ENCODE measurements around the gene EDIL3. TPM values are rescaled to one million over a fixed set of nuclear protein-coding genes. Genes with fewer than 3 reads are reported as not detected.

EDIL3 gene
- total and polyA plus RNA-seq, 10 of the 15 experiments (the other 5 are each of a cell fraction or from before 2014, with no cell fraction given): 0.01 to 0.62 (median 0.20) TPM

DNA sequence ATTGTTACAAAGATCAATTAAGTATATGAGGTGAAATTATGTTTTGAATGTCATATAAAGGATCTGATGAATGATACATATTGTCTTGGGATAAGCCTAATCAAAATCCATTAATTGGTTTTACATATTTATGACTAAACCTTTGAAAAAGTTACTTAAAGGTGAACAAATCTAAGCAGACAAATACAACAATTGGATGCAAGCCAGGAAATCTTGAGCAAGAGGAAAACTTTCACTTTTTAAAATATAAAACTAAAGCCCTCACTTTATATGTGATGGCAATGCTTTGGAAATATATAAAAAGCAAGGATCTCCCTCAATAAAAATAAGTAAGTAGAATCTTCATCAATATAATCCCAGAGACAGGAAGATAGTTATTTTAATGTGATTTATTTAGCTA is 80.1 kb downstream of the EDIL3 start:
- H3K4me1 ChIP-seq (ENCODE audit: control insufficient read depth, insufficient read depth, low read length): no peaks in the 10 kb centered on the region
- H3K79me2 ChIP-seq (ENCODE audit: control insufficient read depth, insufficient read depth, low read length): no peaks in the 10 kb centered on the region
- CTCF ChIA-PET: no interaction called here
- DNase-seq (ENCODE audit: low read depth, low spot score): no peak
- no peak overlapping the region for H3K4me3 ChIP-seq
- intact Hi-C loops (cut with micrococcal nuclease; ENCODE audit: unreplicated experiment): no loop called here
- no peak overlapping the region for H3K9ac ChIP-seq (ENCODE audit: control insufficient read depth, insufficient read depth, low read length)
- H4K20me1 ChIP-seq (ENCODE audit: control insufficient read depth, insufficient read depth): no peaks in the 10 kb centered on the region
- no peak overlapping the region for H3K27ac ChIP-seq (ENCODE audit: control insufficient read depth, insufficient read depth)
- TF ChIP-seq, protein P1, sequence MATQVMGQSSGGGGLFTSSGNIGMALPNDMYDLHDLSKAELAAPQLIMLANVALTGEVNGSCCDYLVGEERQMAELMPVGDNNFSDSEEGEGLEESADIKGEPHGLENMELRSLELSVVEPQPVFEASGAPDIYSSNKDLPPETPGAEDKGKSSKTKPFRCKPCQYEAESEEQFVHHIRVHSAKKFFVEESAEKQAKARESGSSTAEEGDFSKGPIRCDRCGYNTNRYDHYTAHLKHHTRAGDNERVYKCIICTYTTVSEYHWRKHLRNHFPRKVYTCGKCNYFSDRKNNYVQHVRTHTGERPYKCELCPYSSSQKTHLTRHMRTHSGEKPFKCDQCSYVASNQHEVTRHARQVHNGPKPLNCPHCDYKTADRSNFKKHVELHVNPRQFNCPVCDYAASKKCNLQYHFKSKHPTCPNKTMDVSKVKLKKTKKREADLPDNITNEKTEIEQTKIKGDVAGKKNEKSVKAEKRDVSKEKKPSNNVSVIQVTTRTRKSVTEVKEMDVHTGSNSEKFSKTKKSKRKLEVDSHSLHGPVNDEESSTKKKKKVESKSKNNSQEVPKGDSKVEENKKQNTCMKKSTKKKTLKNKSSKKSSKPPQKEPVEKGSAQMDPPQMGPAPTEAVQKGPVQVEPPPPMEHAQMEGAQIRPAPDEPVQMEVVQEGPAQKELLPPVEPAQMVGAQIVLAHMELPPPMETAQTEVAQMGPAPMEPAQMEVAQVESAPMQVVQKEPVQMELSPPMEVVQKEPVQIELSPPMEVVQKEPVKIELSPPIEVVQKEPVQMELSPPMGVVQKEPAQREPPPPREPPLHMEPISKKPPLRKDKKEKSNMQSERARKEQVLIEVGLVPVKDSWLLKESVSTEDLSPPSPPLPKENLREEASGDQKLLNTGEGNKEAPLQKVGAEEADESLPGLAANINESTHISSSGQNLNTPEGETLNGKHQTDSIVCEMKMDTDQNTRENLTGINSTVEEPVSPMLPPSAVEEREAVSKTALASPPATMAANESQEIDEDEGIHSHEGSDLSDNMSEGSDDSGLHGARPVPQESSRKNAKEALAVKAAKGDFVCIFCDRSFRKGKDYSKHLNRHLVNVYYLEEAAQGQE (IDR thresholded peaks at IDR 0.05; ENCODE audit: low read depth, low read length): no peak
- no peak for TF ChIP-seq YBX1 (IDR thresholded peaks at IDR 0.05)
- no peak for TF ChIP-seq CHD2 (IDR thresholded peaks at IDR 0.05; ENCODE audit: borderline replicate concordance, low read depth, low read length)
- TF ChIP-seq, protein P2, sequence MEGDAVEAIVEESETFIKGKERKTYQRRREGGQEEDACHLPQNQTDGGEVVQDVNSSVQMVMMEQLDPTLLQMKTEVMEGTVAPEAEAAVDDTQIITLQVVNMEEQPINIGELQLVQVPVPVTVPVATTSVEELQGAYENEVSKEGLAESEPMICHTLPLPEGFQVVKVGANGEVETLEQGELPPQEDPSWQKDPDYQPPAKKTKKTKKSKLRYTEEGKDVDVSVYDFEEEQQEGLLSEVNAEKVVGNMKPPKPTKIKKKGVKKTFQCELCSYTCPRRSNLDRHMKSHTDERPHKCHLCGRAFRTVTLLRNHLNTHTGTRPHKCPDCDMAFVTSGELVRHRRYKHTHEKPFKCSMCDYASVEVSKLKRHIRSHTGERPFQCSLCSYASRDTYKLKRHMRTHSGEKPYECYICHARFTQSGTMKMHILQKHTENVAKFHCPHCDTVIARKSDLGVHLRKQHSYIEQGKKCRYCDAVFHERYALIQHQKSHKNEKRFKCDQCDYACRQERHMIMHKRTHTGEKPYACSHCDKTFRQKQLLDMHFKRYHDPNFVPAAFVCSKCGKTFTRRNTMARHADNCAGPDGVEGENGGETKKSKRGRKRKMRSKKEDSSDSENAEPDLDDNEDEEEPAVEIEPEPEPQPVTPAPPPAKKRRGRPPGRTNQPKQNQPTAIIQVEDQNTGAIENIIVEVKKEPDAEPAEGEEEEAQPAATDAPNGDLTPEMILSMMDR (IDR thresholded peaks at IDR 0.05 in 2 of 3, conservative IDR thresholded peaks at IDR 0.05 in 1 of 3; ENCODE audit: control insufficient read depth in 2 of 3, extremely low read depth in 1 of 3, insufficient read depth in 1 of 3, low read depth in 3 of 3, low read length in 3 of 3): no peak
- TF ChIP-seq RBBP5 (conservative IDR thresholded peaks at IDR 0.05): no peak
- TF ChIP-seq IKZF2 (IDR thresholded peaks at IDR 0.05): no peak
- TF ChIP-seq, protein P3, sequence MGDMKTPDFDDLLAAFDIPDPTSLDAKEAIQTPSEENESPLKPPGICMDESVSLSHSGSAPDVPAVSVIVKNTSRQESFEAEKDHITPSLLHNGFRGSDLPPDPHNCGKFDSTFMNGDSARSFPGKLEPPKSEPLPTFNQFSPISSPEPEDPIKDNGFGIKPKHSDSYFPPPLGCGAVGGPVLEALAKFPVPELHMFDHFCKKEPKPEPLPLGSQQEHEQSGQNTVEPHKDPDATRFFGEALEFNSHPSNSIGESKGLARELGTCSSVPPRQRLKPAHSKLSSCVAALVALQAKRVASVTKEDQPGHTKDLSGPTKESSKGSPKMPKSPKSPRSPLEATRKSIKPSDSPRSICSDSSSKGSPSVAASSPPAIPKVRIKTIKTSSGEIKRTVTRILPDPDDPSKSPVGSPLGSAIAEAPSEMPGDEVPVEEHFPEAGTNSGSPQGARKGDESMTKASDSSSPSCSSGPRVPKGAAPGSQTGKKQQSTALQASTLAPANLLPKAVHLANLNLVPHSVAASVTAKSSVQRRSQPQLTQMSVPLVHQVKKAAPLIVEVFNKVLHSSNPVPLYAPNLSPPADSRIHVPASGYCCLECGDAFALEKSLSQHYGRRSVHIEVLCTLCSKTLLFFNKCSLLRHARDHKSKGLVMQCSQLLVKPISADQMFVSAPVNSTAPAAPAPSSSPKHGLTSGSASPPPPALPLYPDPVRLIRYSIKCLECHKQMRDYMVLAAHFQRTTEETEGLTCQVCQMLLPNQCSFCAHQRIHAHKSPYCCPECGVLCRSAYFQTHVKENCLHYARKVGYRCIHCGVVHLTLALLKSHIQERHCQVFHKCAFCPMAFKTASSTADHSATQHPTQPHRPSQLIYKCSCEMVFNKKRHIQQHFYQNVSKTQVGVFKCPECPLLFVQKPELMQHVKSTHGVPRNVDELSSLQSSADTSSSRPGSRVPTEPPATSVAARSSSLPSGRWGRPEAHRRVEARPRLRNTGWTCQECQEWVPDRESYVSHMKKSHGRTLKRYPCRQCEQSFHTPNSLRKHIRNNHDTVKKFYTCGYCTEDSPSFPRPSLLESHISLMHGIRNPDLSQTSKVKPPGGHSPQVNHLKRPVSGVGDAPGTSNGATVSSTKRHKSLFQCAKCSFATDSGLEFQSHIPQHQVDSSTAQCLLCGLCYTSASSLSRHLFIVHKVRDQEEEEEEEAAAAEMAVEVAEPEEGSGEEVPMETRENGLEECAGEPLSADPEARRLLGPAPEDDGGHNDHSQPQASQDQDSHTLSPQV (IDR thresholded peaks at IDR 0.05): no peak
- TF ChIP-seq YY1 (IDR thresholded peaks at IDR 0.05; ENCODE audit: low read depth, low read length): no peak
- H3K36me3 ChIP-seq (ENCODE audit: control insufficient read depth in 2 of 2, insufficient read depth in 2 of 2, low read length in 1 of 2): no peaks in the 10 kb centered on the region
- SMC1A ChIA-PET (ENCODE audit: uncharacterized antibody, unreplicated experiment): interaction anchor here (1.4 kb wide), 1 partner anchor 11 kb away, joined by 3 read pairs; no protein-coding TSS in a partner anchor
- no peak overlapping the region for H2AFZ ChIP-seq (ENCODE audit: control insufficient read depth, low read depth, low read length)
- no peak for FAIRE-seq
- POLR2A ChIA-PET: no interaction called here
- H3K4me2 ChIP-seq (ENCODE audit: control insufficient read depth, insufficient read depth): no peak overlapping the region
- BruUV-seq (replicated peaks): no TSS peak
- H3K9me3 ChIP-seq (replicated peaks; ENCODE audit: control insufficient read depth, insufficient read depth, low read length): no peaks in the 10 kb centered on the region
- in situ Hi-C loops (cut with MboI): no loop called here
- no peak for ATAC-seq
- RAD21 ChIA-PET (ENCODE audit: unreplicated experiment): no interaction called here
- H3K27me3 ChIP-seq (replicated peaks in 1 of 2; ENCODE audit: control insufficient read depth in 2 of 2, insufficient read depth in 2 of 2, low read length in 1 of 2): no peaks in the 10 kb centered on the region
